IMR-90 (cell line): ENCODE data around the gene VPS26A. TPM values are rescaled to one million over a fixed set of nuclear protein-coding genes. Genes with fewer than 3 reads are reported as not detected.

Experiments
- ATAC-seq: fragments of 200-7000 bp; cut with Tn5 transposase; 2 replicates; pipeline ENCODE4 v1.9.1; 2020; ENCODE audit warnings: low read depth, mild to moderate bottlenecking, moderate library complexity
- BruUV-seq: library from RNA; stranded (reverse); fragments of 400-500 nt; replicated peaks from 2 replicates; lab custom pipeline; 2021; lab: Mats Ljungman, UMichigan
- CTCF ChIA-PET: fragments of 300-600 bp; formaldehyde crosslinking; extraction: SDS; loops from one replicate; lab custom pipeline; 2021; ENCODE audit warnings: antibody characterized with exemption; lab: Yijun Ruan, JAX
- POLR2A ChIA-PET: fragments of 300-600 bp; sonication (Branson Sonifier 250); formaldehyde crosslinking; loops from one replicate; lab custom pipeline; 2022; ENCODE audit warnings: antibody characterized with exemption; ENCODE audit not compliant: unreplicated experiment; lab: Charles Lee
- DNase-seq: peaks from one replicate; pipeline ENCODE4 v3.0.0; 2013
- H2AFZ ChIP-seq: replicated peaks from 2 replicates; pipeline ENCODE3; 2013; ENCODE audit warnings: low read length, mild to moderate bottlenecking; ENCODE audit not compliant: poor library complexity
- H2AK5ac ChIP-seq: 2 replicates; pipeline ENCODE4 v1.6.1; 2013; ENCODE audit warnings: low read depth, low read length, inconsistent platforms
- H2AK9ac ChIP-seq: replicated peaks from 2 replicates; pipeline ENCODE3; 2013; ENCODE audit warnings: mild to moderate bottlenecking, low read depth, low read length, moderate library complexity; ENCODE audit not compliant: poor library complexity
- H2BK120ac ChIP-seq: 2 replicates; pipeline ENCODE4 v1.6.1; 2013; ENCODE audit warnings: low read depth, low read length, inconsistent platforms
- H2BK15ac ChIP-seq: 3 replicates; pipeline ENCODE4 v1.6.1; 2013; ENCODE audit warnings: low read depth, low read length, inconsistent platforms
- H2BK20ac ChIP-seq: 2 replicates; pipeline ENCODE4 v1.6.1; 2013; ENCODE audit warnings: low read depth, mild to moderate bottlenecking, inconsistent platforms, low read length, moderate library complexity
- H2BK5ac ChIP-seq: 2 replicates; pipeline ENCODE4 v1.6.1; 2013; ENCODE audit warnings: mild to moderate bottlenecking, low read depth, low read length, inconsistent platforms; ENCODE audit not compliant: poor library complexity, severe bottlenecking
- H3K14ac ChIP-seq: replicated peaks from 2 replicates; pipeline ENCODE4 v1.6.1; 2013; ENCODE audit warnings: low read depth, low read length, inconsistent platforms
- H3K18ac ChIP-seq: 2 replicates; pipeline ENCODE4 v1.6.1; 2013; ENCODE audit warnings: low read depth, low read length, control low read depth
- H3K23ac ChIP-seq: 2 replicates; pipeline ENCODE4 v1.6.1; 2013; ENCODE audit warnings: low read depth, low read length, inconsistent platforms
- H3K27ac ChIP-seq: 2 replicates; pipeline ENCODE4 v1.5.1; 2013; ENCODE audit warnings: mild to moderate bottlenecking, control low read depth, low read length; ENCODE audit not compliant: insufficient read depth
- H3K27me3 ChIP-seq: 2 replicates; pipeline ENCODE4 v1.6.1; 2013; ENCODE audit warnings: low read length; ENCODE audit not compliant: control insufficient read depth, insufficient read depth
- H3K36me3 ChIP-seq: 2 replicates; pipeline ENCODE4 v1.6.1; 2013; ENCODE audit warnings: low read length, mixed read lengths; ENCODE audit not compliant: control insufficient read depth, insufficient read depth
- H3K4ac ChIP-seq: 2 replicates; pipeline ENCODE4 v1.6.1; 2013; ENCODE audit warnings: low read depth, low read length, inconsistent platforms
- H3K4me1 ChIP-seq: 2 replicates; pipeline ENCODE4 v1.6.1; 2013; ENCODE audit warnings: low read length, mixed read lengths; ENCODE audit not compliant: control insufficient read depth, insufficient read depth
- H3K4me2 ChIP-seq: 2 replicates; pipeline ENCODE4 v1.6.1; 2013; ENCODE audit warnings: low read depth, mild to moderate bottlenecking, control low read depth, low read length, moderate library complexity
- H3K4me3 ChIP-seq: 2 replicates; pipeline ENCODE4 v1.5.1; 2013; ENCODE audit warnings: low read depth, mild to moderate bottlenecking, control low read depth, low read length, moderate library complexity; ENCODE audit not compliant: insufficient read depth
- H3K56ac ChIP-seq: 2 replicates; pipeline ENCODE4 v1.6.1; 2013; ENCODE audit warnings: low read length, inconsistent platforms; ENCODE audit not compliant: insufficient read depth; ENCODE audit errors: extremely low read depth
- H3K79me1 ChIP-seq, 2 experiments: 2 replicates each; pipeline ENCODE4 v1.6.1; 2013; ENCODE audit warnings: low read length in 2 of 2, inconsistent platforms in 1 of 2, low read depth in 1 of 2
- H3K9ac ChIP-seq: 2 replicates; pipeline ENCODE4 v1.6.1; 2013; ENCODE audit warnings: low read depth, low read length, control low read depth
- H3K9me1 ChIP-seq: 2 replicates; pipeline ENCODE4 v1.6.1; 2013; ENCODE audit warnings: low read length, inconsistent platforms; ENCODE audit not compliant: insufficient read depth
- H3K9me3 ChIP-seq: 2 replicates; pipeline ENCODE4 v1.6.1; 2013; ENCODE audit warnings: low read length; ENCODE audit not compliant: control insufficient read depth, insufficient read depth
- H4K20me1 ChIP-seq: 2 replicates; pipeline ENCODE4 v1.6.1; 2013; ENCODE audit warnings: low read length, inconsistent platforms; ENCODE audit not compliant: insufficient read depth
- H4K5ac ChIP-seq: 2 replicates; pipeline ENCODE4 v1.6.1; 2013; ENCODE audit warnings: mild to moderate bottlenecking, low read depth, low read length, control low read depth
- H4K8ac ChIP-seq, 2 experiments: 2 replicates each; pipeline ENCODE4 v1.6.1; 2013; ENCODE audit warnings: low read depth in 2 of 2, low read length in 2 of 2, control low read depth in 1 of 2, inconsistent platforms in 1 of 2
- H4K91ac ChIP-seq: 2 replicates; pipeline ENCODE4 v1.6.1; 2013; ENCODE audit warnings: low read depth, low read length, inconsistent platforms; ENCODE audit not compliant: insufficient read depth
- BHLHE40 ChIP-seq: fragments of 150-350 bp; IDR thresholded peaks from 2 replicates; pipeline ENCODE4 v1.6.1; 2016; ENCODE audit warnings: mild to moderate bottlenecking, low read depth, low read length
- CEBPB ChIP-seq: IDR thresholded peaks from 2 replicates; pipeline ENCODE4 v1.6.1; 2012; ENCODE audit warnings: low read depth, low read length, improper control_type of control experiment
- CTCF ChIP-seq: conservative IDR thresholded peaks from 2 replicates; pipeline ENCODE4 v1.5.1; 2012; ENCODE audit warnings: mild to moderate bottlenecking, low read depth, low read length, improper control_type of control experiment
- ELK1 ChIP-seq: fragments of 150-350 bp; IDR thresholded peaks from 2 replicates; pipeline ENCODE4 v1.6.1; 2016; ENCODE audit warnings: low read depth, mild to moderate bottlenecking, low read length, moderate library complexity, borderline replicate concordance
- MAFK ChIP-seq: IDR thresholded peaks from 2 replicates; pipeline ENCODE4 v1.6.1; 2012; ENCODE audit warnings: low read depth, low read length, improper control_type of control experiment
- MAZ ChIP-seq: IDR thresholded peaks from 2 replicates; pipeline ENCODE4 v1.6.1; 2012; ENCODE audit warnings: low read depth, mild to moderate bottlenecking, low read length, improper control_type of control experiment, moderate library complexity, borderline replicate concordance
- MXI1 ChIP-seq: IDR thresholded peaks from 2 replicates; pipeline ENCODE4 v1.6.1; 2012; ENCODE audit warnings: low read depth, mild to moderate bottlenecking, low read length, moderate library complexity, borderline replicate concordance
- NFE2L2 ChIP-seq: fragments of 150-350 bp; IDR thresholded peaks from 2 replicates; pipeline ENCODE4 v1.6.1; 2016; ENCODE audit warnings: low read depth, mild to moderate bottlenecking, low read length
- RCOR1 ChIP-seq: IDR thresholded peaks from 2 replicates; pipeline ENCODE4 v1.6.1; 2012; ENCODE audit warnings: mild to moderate bottlenecking, low read length, improper control_type of control experiment; ENCODE audit not compliant: insufficient replicate concordance
- SMC3 ChIP-seq: fragments of 150-350 bp; IDR thresholded peaks from 2 replicates; pipeline ENCODE4 v1.6.1; 2016; ENCODE audit warnings: low read depth, mild to moderate bottlenecking, antibody characterized with exemption, low read length, moderate library complexity
- USF2 ChIP-seq: fragments of 150-350 bp; IDR thresholded peaks from 2 replicates; pipeline ENCODE4 v1.6.1; 2017; ENCODE audit warnings: mild to moderate bottlenecking, antibody characterized with exemption, low read length, low read depth
- WGBS, 2 experiments: methylation state at CpG; one replicate each; pipeline versions ENCODE4 v1.1.5 to v1.1.7; 2013; ENCODE audit warnings: missing lambda C conversion rate in 2 of 2; ENCODE audit not compliant: insufficient read length in 1 of 2; ENCODE audit errors: extremely low coverage in 2 of 2; 5-methylcytosine and 5-hydroxymethylcytosine counted together
- dilution Hi-C: fragments of 300-500 bp; cut with HindIII; formaldehyde crosslinking; loops from one replicate; pipeline ENCODE4 v1.14.3; 2018; ENCODE audit warnings: low sequenced_read_pairs; ENCODE audit not compliant: unreplicated experiment
- in situ Hi-C: fragments of 300-500 bp; cut with MboI; formaldehyde crosslinking; loops from 3 replicates; pipeline ENCODE4 v1.14.3; 2019; ENCODE audit warnings: low sequenced_read_pairs, inconsistent platforms, mixed read lengths
- intact Hi-C: fragments of 100-400 bp; cut with micrococcal nuclease; formaldehyde crosslinking; loops from 2 replicates; pipeline ENCODE4 v1.10.0; 2022
- polyA plus RNA-seq, 3 experiments: library from polyadenylated mRNA; depleted of rRNA; stranded (reverse); fragments of >200 nt; gene quantifications; 2 replicates each; pipeline ENCODE4 v1.2.3, GENCODE V29; 2012; ENCODE audit warnings: low replicate concordance in 1 of 3
- total RNA-seq: library from RNA; depleted of rRNA; stranded (reverse); fragments of >200 nt; gene quantifications from 2 replicates; pipeline ENCODE4 v1.2.3, GENCODE V29; 2012

The VPS26A gene
- total and polyA plus RNA-seq, 2 of the 4 experiments (the other 2 are of a cell fraction): 7.2 to 18.7 TPM

GRCh38 chr10:69089638-69090599 is 34.1 kb upstream of the VPS26A start:
- Histone ChIP-seq H4K91ac (no peak overlapping the region; the same call in 1 of the 2 replicates), H3K56ac (no peak overlapping the region), H2BK120ac (peak overlapping the region; percentile 62; the same call in 1 of the 2 replicates), H2BK20ac (peak overlapping the region; percentile 82), H3K4ac (peak overlapping the region; percentile 33), H3K9me3 (no peaks in the 10 kb centered on the region), H2BK5ac (peak overlapping the region; percentile 28), H3K9me1 (no peaks in the 10 kb centered on the region; the same call in 1 of the 2 replicates), H3K14ac (peak overlapping the region; percentile 64), H3K4me3 (no peak overlapping the region), H4K5ac (0 out of 2 replicates have a peak overlapping the region, but pooled peaks have one; percentile 75), H4K20me1 (no peaks in the 10 kb centered on the region), H3K4me2 (peak overlapping the region; percentile 60), H3K27me3 (no peaks in the 10 kb centered on the region), H3K4me1 (peaks cover 7% of the 10 kb centered on the region), H3K79me1 (0 out of 4 replicates have a peak, but pooled peaks cover 0 to 6% of the 10 kb centered on the region in 2 experiments), H2AK9ac (peak overlapping the region; percentile 23), H4K8ac (peak overlapping the region; percentile 7 to 66; a peak in 3 of 4 replicates), H3K27ac (no peak overlapping the region), H2BK15ac (peak overlapping the region; percentile 36; the same call in 1 of the 3 replicates), H3K36me3 (no peaks in the 10 kb centered on the region), H3K18ac (peak overlapping the region; percentile 68; the same call in 1 of the 2 replicates), H2AK5ac (peak overlapping the region; percentile 42; the same call in 1 of the 2 replicates), H3K23ac (peak overlapping the region; percentile 86; the same call in 1 of the 2 replicates), H3K9ac (no peak overlapping the region), H2AFZ (peak overlapping the region; percentile 79)
- intact Hi-C loops (loop anchor here (5.0 kb wide), 2 partner anchors 103 to 302 kb away; partner anchors contain the start of gene KIFBP), dilution Hi-C loops (no loop called here), in situ Hi-C loops (loop anchor here (5.0 kb wide), 1 partner anchor 83 kb away; no protein-coding TSS in a partner anchor)
- ChIA-PET CTCF (no interaction called here), POLR2A (no interaction called here)
- no peak for ATAC-seq
- BruUV-seq: no TSS peak
- peak; percentile 54 for DNase-seq
- WGBS, 2 experiments: 93% methylated on average over 3 of the region's 16 CpGs; no CpG with 5 or more reads in 1 of the 2 experiments
- no peak for TF ChIP-seq USF2
- TF ChIP-seq NFE2L2: no peak
- no peak for TF ChIP-seq CTCF
- no peak for TF ChIP-seq RCOR1
- no peak for TF ChIP-seq BHLHE40
- no peak for TF ChIP-seq MAZ
- no peak for TF ChIP-seq SMC3
- no peak for TF ChIP-seq ELK1
- no peak for TF ChIP-seq MXI1
- no peak for TF ChIP-seq MAFK
- no peak for TF ChIP-seq CEBPB
